Measurements from ENCODE around the gene ADAMTS12. TPM values are rescaled to one million over a fixed set of nuclear protein-coding genes. Genes with fewer than 3 reads are reported as not detected.

Gene ADAMTS12
- total and polyA plus RNA-seq, 2 experiments from 2014 or later: 9.1 to 17.1 TPM

DNA sequence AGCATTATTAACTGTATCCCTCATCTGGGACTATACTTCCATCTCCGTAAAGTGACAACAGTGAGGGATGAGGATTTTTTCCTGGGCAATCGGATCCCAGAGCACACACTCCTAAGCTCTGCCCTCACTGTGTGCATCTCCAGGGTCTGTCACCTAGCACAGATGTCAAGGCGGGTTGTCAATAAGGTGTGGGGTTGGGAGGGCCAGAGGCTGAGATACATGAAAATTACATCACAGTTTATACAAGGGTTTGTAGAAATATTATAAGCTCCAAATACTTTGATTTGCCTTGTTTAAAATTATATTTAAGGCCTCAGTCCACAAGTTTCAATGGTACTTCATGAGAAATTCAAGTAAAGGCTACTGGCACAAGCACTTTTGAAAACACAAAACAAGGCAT, 4.5 kb downstream of the ADAMTS12 start:
- H3K27me3 Mint-ChIP-seq (ENCODE audit: insufficient read depth, low read depth, poor library complexity): peaks cover 6% of the 10 kb centered on the region
- H3K36me3 ChIP-seq (ENCODE audit: insufficient read depth): no peaks in the 10 kb centered on the region
- H2AFZ ChIP-seq: no peak overlapping the region
- no peaks in the 10 kb centered on the region for H3K9me2 ChIP-seq (ENCODE audit: insufficient read depth)
- no peaks in the 10 kb centered on the region for H3K9me3 Mint-ChIP-seq
- ATAC-seq (no peak), DNase-seq (ENCODE audit: low spot score) (no peak)
- H3F3A ChIP-seq (replicated peaks; ENCODE audit: low read depth): no peaks in the 10 kb centered on the region
- H3K27ac ChIP-seq (ENCODE audit: low read depth): no peak overlapping the region
- peaks cover 82% of the 10 kb centered on the region for H3K79me2 ChIP-seq (replicated peaks; ENCODE audit: insufficient read depth)
- TF ChIP-seq CREB1 (CRISPR knock-in tag; IDR thresholded peaks at IDR 0.05; ENCODE audit: low read depth) (no peak), EZH2 (IDR thresholded peaks at IDR 0.05; ENCODE audit: low read depth, unreplicated experiment) (no peak), JUNB (IDR thresholded peaks at IDR 0.05; ENCODE audit: unreplicated experiment) (no peak)
- TF ChIP-seq, protein P1, sequence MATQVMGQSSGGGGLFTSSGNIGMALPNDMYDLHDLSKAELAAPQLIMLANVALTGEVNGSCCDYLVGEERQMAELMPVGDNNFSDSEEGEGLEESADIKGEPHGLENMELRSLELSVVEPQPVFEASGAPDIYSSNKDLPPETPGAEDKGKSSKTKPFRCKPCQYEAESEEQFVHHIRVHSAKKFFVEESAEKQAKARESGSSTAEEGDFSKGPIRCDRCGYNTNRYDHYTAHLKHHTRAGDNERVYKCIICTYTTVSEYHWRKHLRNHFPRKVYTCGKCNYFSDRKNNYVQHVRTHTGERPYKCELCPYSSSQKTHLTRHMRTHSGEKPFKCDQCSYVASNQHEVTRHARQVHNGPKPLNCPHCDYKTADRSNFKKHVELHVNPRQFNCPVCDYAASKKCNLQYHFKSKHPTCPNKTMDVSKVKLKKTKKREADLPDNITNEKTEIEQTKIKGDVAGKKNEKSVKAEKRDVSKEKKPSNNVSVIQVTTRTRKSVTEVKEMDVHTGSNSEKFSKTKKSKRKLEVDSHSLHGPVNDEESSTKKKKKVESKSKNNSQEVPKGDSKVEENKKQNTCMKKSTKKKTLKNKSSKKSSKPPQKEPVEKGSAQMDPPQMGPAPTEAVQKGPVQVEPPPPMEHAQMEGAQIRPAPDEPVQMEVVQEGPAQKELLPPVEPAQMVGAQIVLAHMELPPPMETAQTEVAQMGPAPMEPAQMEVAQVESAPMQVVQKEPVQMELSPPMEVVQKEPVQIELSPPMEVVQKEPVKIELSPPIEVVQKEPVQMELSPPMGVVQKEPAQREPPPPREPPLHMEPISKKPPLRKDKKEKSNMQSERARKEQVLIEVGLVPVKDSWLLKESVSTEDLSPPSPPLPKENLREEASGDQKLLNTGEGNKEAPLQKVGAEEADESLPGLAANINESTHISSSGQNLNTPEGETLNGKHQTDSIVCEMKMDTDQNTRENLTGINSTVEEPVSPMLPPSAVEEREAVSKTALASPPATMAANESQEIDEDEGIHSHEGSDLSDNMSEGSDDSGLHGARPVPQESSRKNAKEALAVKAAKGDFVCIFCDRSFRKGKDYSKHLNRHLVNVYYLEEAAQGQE (IDR thresholded peaks at IDR 0.05; ENCODE audit: unreplicated experiment): no peak
- TF ChIP-seq, protein P2, sequence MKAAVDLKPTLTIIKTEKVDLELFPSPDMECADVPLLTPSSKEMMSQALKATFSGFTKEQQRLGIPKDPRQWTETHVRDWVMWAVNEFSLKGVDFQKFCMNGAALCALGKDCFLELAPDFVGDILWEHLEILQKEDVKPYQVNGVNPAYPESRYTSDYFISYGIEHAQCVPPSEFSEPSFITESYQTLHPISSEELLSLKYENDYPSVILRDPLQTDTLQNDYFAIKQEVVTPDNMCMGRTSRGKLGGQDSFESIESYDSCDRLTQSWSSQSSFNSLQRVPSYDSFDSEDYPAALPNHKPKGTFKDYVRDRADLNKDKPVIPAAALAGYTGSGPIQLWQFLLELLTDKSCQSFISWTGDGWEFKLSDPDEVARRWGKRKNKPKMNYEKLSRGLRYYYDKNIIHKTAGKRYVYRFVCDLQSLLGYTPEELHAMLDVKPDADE (IDR thresholded peaks at IDR 0.05): no peak
- TF ChIP-seq, protein P3, sequence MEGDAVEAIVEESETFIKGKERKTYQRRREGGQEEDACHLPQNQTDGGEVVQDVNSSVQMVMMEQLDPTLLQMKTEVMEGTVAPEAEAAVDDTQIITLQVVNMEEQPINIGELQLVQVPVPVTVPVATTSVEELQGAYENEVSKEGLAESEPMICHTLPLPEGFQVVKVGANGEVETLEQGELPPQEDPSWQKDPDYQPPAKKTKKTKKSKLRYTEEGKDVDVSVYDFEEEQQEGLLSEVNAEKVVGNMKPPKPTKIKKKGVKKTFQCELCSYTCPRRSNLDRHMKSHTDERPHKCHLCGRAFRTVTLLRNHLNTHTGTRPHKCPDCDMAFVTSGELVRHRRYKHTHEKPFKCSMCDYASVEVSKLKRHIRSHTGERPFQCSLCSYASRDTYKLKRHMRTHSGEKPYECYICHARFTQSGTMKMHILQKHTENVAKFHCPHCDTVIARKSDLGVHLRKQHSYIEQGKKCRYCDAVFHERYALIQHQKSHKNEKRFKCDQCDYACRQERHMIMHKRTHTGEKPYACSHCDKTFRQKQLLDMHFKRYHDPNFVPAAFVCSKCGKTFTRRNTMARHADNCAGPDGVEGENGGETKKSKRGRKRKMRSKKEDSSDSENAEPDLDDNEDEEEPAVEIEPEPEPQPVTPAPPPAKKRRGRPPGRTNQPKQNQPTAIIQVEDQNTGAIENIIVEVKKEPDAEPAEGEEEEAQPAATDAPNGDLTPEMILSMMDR (conservative IDR thresholded peaks at IDR 0.05; ENCODE audit: low read depth in 2 of 2): no peak
- H3K4me3 Mint-ChIP-seq: no peak overlapping the region
- H3K36me3 Mint-ChIP-seq (ENCODE audit: low read depth): no peaks in the 10 kb centered on the region
- no peak overlapping the region for H3K4me3 ChIP-seq
- no peaks in the 10 kb centered on the region; the same call in 1 of the 2 replicates for H4K20me1 ChIP-seq (replicated peaks; ENCODE audit: insufficient read depth)
- H3K4me1 Mint-ChIP-seq: peaks cover 34% of the 10 kb centered on the region
- no peak overlapping the region for H3K4me2 ChIP-seq
- no peaks in the 10 kb centered on the region for H3K27me3 ChIP-seq (ENCODE audit: insufficient read depth)
- peaks cover 43% of the 10 kb centered on the region for H3K4me1 ChIP-seq (ENCODE audit: insufficient read depth)
- no peak overlapping the region for H3K27ac Mint-ChIP-seq

DNA sequence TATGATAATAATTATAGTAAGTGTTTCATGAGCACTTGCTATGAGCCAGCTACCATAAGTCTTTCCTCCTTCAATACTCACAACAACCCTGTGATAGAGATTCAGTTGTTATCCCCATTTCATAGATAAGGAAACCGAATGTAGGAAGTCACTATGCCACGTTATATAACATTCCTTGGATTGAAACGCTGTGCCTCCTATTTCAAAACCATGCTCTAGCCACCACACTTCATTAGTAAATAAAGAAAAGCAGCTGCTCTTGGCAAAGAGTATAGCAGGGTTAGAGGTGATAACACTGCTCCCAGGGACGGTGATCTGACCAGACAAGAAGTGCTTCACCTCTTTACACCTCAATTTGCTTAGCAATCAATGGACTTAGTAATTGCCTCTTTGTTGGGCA, 5.5 kb downstream of the ADAMTS12 start:
- H3K27me3 Mint-ChIP-seq (ENCODE audit: insufficient read depth, low read depth, poor library complexity): peaks cover 3% of the 10 kb centered on the region
- H3K4me3 Mint-ChIP-seq: no peak overlapping the region
- no peaks in the 10 kb centered on the region; the same call in 2 of the 3 replicates for H3K36me3 Mint-ChIP-seq (ENCODE audit: low read depth)
- no peak overlapping the region for H2AFZ ChIP-seq
- H3F3A ChIP-seq (replicated peaks; ENCODE audit: low read depth): no peaks in the 10 kb centered on the region
- H3K27me3 ChIP-seq (ENCODE audit: insufficient read depth): no peaks in the 10 kb centered on the region
- DNase-seq (ENCODE audit: low spot score) (no peak), ATAC-seq (no peak)
- H3K27ac ChIP-seq (ENCODE audit: low read depth): no peak overlapping the region
- no peaks in the 10 kb centered on the region for H3K9me3 Mint-ChIP-seq
- no peak overlapping the region for H3K27ac Mint-ChIP-seq
- H3K4me1 Mint-ChIP-seq: peaks cover 34% of the 10 kb centered on the region
- H3K4me3 ChIP-seq: no peak overlapping the region
- no peaks in the 10 kb centered on the region for H3K9me2 ChIP-seq (ENCODE audit: insufficient read depth)
- peaks cover 88% of the 10 kb centered on the region for H3K79me2 ChIP-seq (replicated peaks; ENCODE audit: insufficient read depth)
- H3K4me1 ChIP-seq (ENCODE audit: insufficient read depth): peaks cover 41% of the 10 kb centered on the region
- no peak overlapping the region for H3K4me2 ChIP-seq
- H4K20me1 ChIP-seq (replicated peaks; ENCODE audit: insufficient read depth): no peaks in the 10 kb centered on the region; the same call in 1 of the 2 replicates
- H3K36me3 ChIP-seq (ENCODE audit: insufficient read depth): no peaks in the 10 kb centered on the region
- TF ChIP-seq, protein P3 (conservative IDR thresholded peaks at IDR 0.05; ENCODE audit: low read depth in 2 of 2): no peak
- TF ChIP-seq EZH2 (IDR thresholded peaks at IDR 0.05; ENCODE audit: low read depth, unreplicated experiment): no peak
- no peak for TF ChIP-seq POLR2AphosphoS5 (IDR thresholded peaks at IDR 0.05; ENCODE audit: low read depth)
- TF ChIP-seq STAT1 (IDR thresholded peaks at IDR 0.05; ENCODE audit: unreplicated experiment): no peak
- no peak for TF ChIP-seq ZNF331 (CRISPR knock-in tag; IDR thresholded peaks at IDR 0.05; ENCODE audit: low read depth)

Measured in GM23338 (cell line).